Heart left ventricle (tissue), 13 donors: ENCODE measurements around the gene SLC22A23.

Source experiments
- CTCF ChIP-seq, 12 donors: fragments of 200-600 bp; sonication (generic) in 4 of 12; IDR thresholded peaks; one replicate each; pipeline versions ENCODE4 v1.5.0 to v1.8.0; 2018 to 2022; ENCODE audit warnings: antibody characterized with exemption in 12 of 12, mild to moderate bottlenecking in 5 of 12
- POLR2A ChIP-seq, 2 donors: fragments of 450-650 bp; IDR thresholded peaks; one replicate each; pipeline ENCODE4 v1.6.1; 2017; ENCODE audit warnings: antibody characterized with exemption in 2 of 2, mild to moderate bottlenecking in 2 of 2, moderate library complexity in 2 of 2
- donor health status: ischemic (EF 13 %, LVEDD 7.1; RV severe dilation, severe dysfunction).
- donor health status: DM: no; HTN: yes; CAD: no.
- donor health status: DM: no; HTN: no; CAD: no.
- donor health status: ischemic (EF 25% LVEDD 6.9; RV normal size, moderate dysfunction).
- donor health status: ischemic (EF 25% LVEDD 5.7; RV mildly dilated, moderate dysfunction).
- donor health status: ischemic (EF 35%, LVEDD 5.7; RV mildly dilated, moderate dysfunction).
- donor health status: nonischemic (EF 11% LVEDD 7.7; RV severe dilation, severe dysfunction).
- donor health status: DM: yes; HTN: yes; CAD: no.
- donor health status: PGD.
- donor health status: ischemic (EF 29% LVEDD 5.4; RV normal size, mild dysfunction).
- donor health status: nonischemic (EF 23%, LVEDD 6.1; RV moderate dilation, normal function).

GRCh38 chr6:3325210-3325609, 131.6 kb downstream of the SLC22A23 start:
- TF ChIP-seq CTCF (IDR thresholded peaks at IDR 0.05) = no peak
- TF ChIP-seq POLR2A (IDR thresholded peaks at IDR 0.05) = no peak
